Measurements from ENCODE around the gene LMNB1. TPM values are rescaled to one million over a fixed set of nuclear protein-coding genes. Genes with fewer than 3 reads are reported as not detected.

LMNB1 gene
- polyA plus RNA-seq, 1 donor = 48.9 TPM

GRCh38 chr5:126884269-126884819, 107.4 kb downstream of the LMNB1 start:
- Histone ChIP-seq H3K36me3 (ENCODE audit: control insufficient read depth, insufficient read depth, low read length) (no peaks in the 10 kb centered on the region), H3K9me3 (ENCODE audit: control insufficient read depth, low read depth, low read length) (no peaks in the 10 kb centered on the region), H3K4me1 (ENCODE audit: control insufficient read depth, insufficient read depth, low read length) (no peaks in the 10 kb centered on the region), H3K27ac (ENCODE audit: low read length) (no peak overlapping the region), H3K4me3 (ENCODE audit: low read length) (no peak overlapping the region), H3K27me3 (ENCODE audit: control insufficient read depth, insufficient read depth, low read length) (no peaks in the 10 kb centered on the region)
- no CpG with 5 or more reads among the region's 5 CpGs for WGBS (ENCODE audit: insufficient coverage, low lambda C conversion rate)
- no peak for DNase-seq

Other genes with a start within 250 kb of the LMNB1 start
- gene ALDH7A1, start 181.9 kb upstream of the LMNB1 start, polyA plus RNA-seq = 66.4 TPM
- 30.9 TPM for gene PHAX, start 176.2 kb upstream of the LMNB1 start, polyA plus RNA-seq

All from large intestine (tissue), 3 donors.